ENCODE measurements around the gene POU2F3. TPM values are rescaled to one million over a fixed set of nuclear protein-coding genes. Genes with fewer than 3 reads are reported as not detected.

The POU2F3 gene
- total RNA-seq, 1 donor from 2014 or later = not detected

GRCh38 chr11:120281143-120281795 lies 41.3 kb downstream of the POU2F3 start:
- no peak overlapping the region for H3K27ac Mint-ChIP-seq (ENCODE audit: unreplicated experiment)
- H3K9me3 Mint-ChIP-seq (ENCODE audit: unreplicated experiment) = no peaks in the 10 kb centered on the region
- no peaks in the 10 kb centered on the region for H3K27me3 Mint-ChIP-seq (ENCODE audit: unreplicated experiment)
- no peak for TF ChIP-seq CTCF (IDR thresholded peaks at IDR 0.05; ENCODE audit: partially characterized antibody, unreplicated experiment)
- H3K4me3 Mint-ChIP-seq (ENCODE audit: unreplicated experiment) = no peak overlapping the region
- no peak for DNase-seq
- peaks cover 3% of the 10 kb centered on the region for H3K4me1 Mint-ChIP-seq (ENCODE audit: low read depth, unreplicated experiment)
- no peaks in the 10 kb centered on the region for H3K36me3 Mint-ChIP-seq (ENCODE audit: unreplicated experiment)

GRCh38 chr11:120283124-120283523 lies 43.2 kb downstream of the POU2F3 start:
- Mint-ChIP-seq H3K36me3 (ENCODE audit: unreplicated experiment) (no peaks in the 10 kb centered on the region), H3K27ac (ENCODE audit: unreplicated experiment) (no peak overlapping the region), H3K9me3 (ENCODE audit: unreplicated experiment) (no peaks in the 10 kb centered on the region), H3K4me1 (ENCODE audit: low read depth, unreplicated experiment) (peaks cover 3% of the 10 kb centered on the region), H3K4me3 (ENCODE audit: unreplicated experiment) (no peak overlapping the region), H3K27me3 (ENCODE audit: unreplicated experiment) (no peaks in the 10 kb centered on the region)
- TF ChIP-seq CTCF (IDR thresholded peaks at IDR 0.05; ENCODE audit: partially characterized antibody, unreplicated experiment) = no peak
- DNase-seq = no peak

GRCh38 chr11:120284272-120284671 lies 44.3 kb downstream of the POU2F3 start:
- Mint-ChIP-seq H3K4me1 (ENCODE audit: low read depth, unreplicated experiment) (no peaks in the 10 kb centered on the region), H3K9me3 (ENCODE audit: unreplicated experiment) (no peaks in the 10 kb centered on the region), H3K36me3 (ENCODE audit: unreplicated experiment) (no peaks in the 10 kb centered on the region), H3K27ac (ENCODE audit: unreplicated experiment) (no peak overlapping the region), H3K4me3 (ENCODE audit: unreplicated experiment) (no peak overlapping the region), H3K27me3 (ENCODE audit: unreplicated experiment) (no peaks in the 10 kb centered on the region)
- no peak for DNase-seq
- no peak for TF ChIP-seq CTCF (IDR thresholded peaks at IDR 0.05; ENCODE audit: partially characterized antibody, unreplicated experiment)

GRCh38 chr11:120285256-120285655 lies 45.3 kb downstream of the POU2F3 start:
- Mint-ChIP-seq H3K27me3 (ENCODE audit: unreplicated experiment) (no peaks in the 10 kb centered on the region), H3K9me3 (ENCODE audit: unreplicated experiment) (peaks cover 3% of the 10 kb centered on the region), H3K27ac (ENCODE audit: unreplicated experiment) (no peak overlapping the region), H3K4me1 (ENCODE audit: low read depth, unreplicated experiment) (no peaks in the 10 kb centered on the region), H3K36me3 (ENCODE audit: unreplicated experiment) (no peaks in the 10 kb centered on the region), H3K4me3 (ENCODE audit: unreplicated experiment) (no peak overlapping the region)
- no peak for DNase-seq
- no peak for TF ChIP-seq CTCF (IDR thresholded peaks at IDR 0.05; ENCODE audit: partially characterized antibody, unreplicated experiment)

- Mint-ChIP-seq H3K9me3 (ENCODE audit: unreplicated experiment) (peaks cover 3% of the 10 kb centered on the region), H3K36me3 (ENCODE audit: unreplicated experiment) (no peaks in the 10 kb centered on the region), H3K4me3 (ENCODE audit: unreplicated experiment) (no peak overlapping the region)
Measured at GRCh38 chr11:120288021-120288420, 48.1 kb downstream of the POU2F3 start.

More at GRCh38 chr11:120288021-120288420, 48.1 kb downstream of the POU2F3 start:
- TF ChIP-seq CTCF (IDR thresholded peaks at IDR 0.05; ENCODE audit: partially characterized antibody, unreplicated experiment) = no peak
- no peaks in the 10 kb centered on the region for H3K4me1 Mint-ChIP-seq (ENCODE audit: low read depth, unreplicated experiment)
- peaks cover 4% of the 10 kb centered on the region for H3K27me3 Mint-ChIP-seq (ENCODE audit: unreplicated experiment)
- DNase-seq = no peak
- no peak overlapping the region for H3K27ac Mint-ChIP-seq (ENCODE audit: unreplicated experiment)

All from glutamatergic neuron (in vitro differentiated cells).